GM19463 (cell line): ENCODE data around the gene FLCN.
"Not testable (repeated sequence)": the region's sequence is repeated elsewhere in the genome, so short reads cannot be mapped to it uniquely, and the experiment has no call there.

ENCODE experiments used
- ATAC-seq: cut with Tn5 transposase; IDR thresholded peaks from one replicate; pipeline ENCODE4 v1.9.1; 2021; ENCODE audit warnings: mild to moderate bottlenecking, moderate library complexity; ENCODE audit not compliant: unreplicated experiment

The FLCN gene

GRCh38 chr17:17188586-17188985 lies 48.4 kb downstream of the FLCN start:
- ATAC-seq, result no peak

- ATAC-seq, result no peak
Measured at GRCh38 chr17:17186551-17187505, 50.1 kb downstream of the FLCN start.

GRCh38 chr17:17186051-17186450 lies 50.9 kb downstream of the FLCN start:
- ATAC-seq, result no peak

- not testable (repeated sequence) for ATAC-seq
Measured at GRCh38 chr17:17184985-17185757, 51.8 kb downstream of the FLCN start.

GRCh38 chr17:17183744-17184143 lies 53.2 kb downstream of the FLCN start:
- no peak for ATAC-seq

GRCh38 chr17:17182598-17183136 lies 54.3 kb downstream of the FLCN start:
- no peak for ATAC-seq

GRCh38 chr17:17181666-17182597 lies 55.0 kb downstream of the FLCN start:
- no peak for ATAC-seq

- no peak for ATAC-seq
Measured at GRCh38 chr17:17180741-17181525, 56.0 kb downstream of the FLCN start.

GRCh38 chr17:17180141-17180603 lies 56.8 kb downstream of the FLCN start:
- ATAC-seq, result no peak

- no peak for ATAC-seq
Measured at GRCh38 chr17:17179371-17179827, 57.6 kb downstream of the FLCN start.

GRCh38 chr17:17177176-17177575 lies 59.8 kb downstream of the FLCN start:
- ATAC-seq, result no peak

GRCh38 chr17:17176341-17176740 lies 60.6 kb downstream of the FLCN start:
- ATAC-seq, result no peak

GRCh38 chr17:17175917-17176316 lies 61.1 kb downstream of the FLCN start:
- no peak for ATAC-seq

- ATAC-seq, result no peak
Measured at GRCh38 chr17:17175340-17175739, 61.6 kb downstream of the FLCN start.

- no peak for ATAC-seq
Measured at GRCh38 chr17:17173921-17174320, 63.0 kb downstream of the FLCN start.

GRCh38 chr17:17172990-17173389 lies 64.0 kb downstream of the FLCN start:
- ATAC-seq, result no peak

- no peak for ATAC-seq
Measured at GRCh38 chr17:17172001-17172939, 64.7 kb downstream of the FLCN start.

GRCh38 chr17:17171186-17171585 lies 65.8 kb downstream of the FLCN start:
- no peak for ATAC-seq
